Tibial nerve (tissue), 3 donors: Measurements from ENCODE around the gene GGACT.

ENCODE experiments used
- CTCF ChIP-seq, 5 experiments: fragments of 200-600 bp in 3 of 5; fragments of 450-650 bp in 2 of 5; sonication (generic) in 3 of 5; IDR thresholded peaks; one replicate each; pipeline ENCODE4 v1.5.1; 2016 to 2019; ENCODE audit warnings: antibody characterized with exemption in 5 of 5, mild to moderate bottlenecking in 3 of 5, moderate library complexity in 2 of 5
- POLR2A ChIP-seq, 2 donors: fragments of 450-650 bp; IDR thresholded peaks; one replicate each; pipeline ENCODE4 v1.6.1; 2017; ENCODE audit warnings: antibody characterized with exemption in 2 of 2, mild to moderate bottlenecking in 2 of 2, moderate library complexity in 2 of 2

GRCh38 chr13:100510208-100510957, 78.2 kb downstream of the GGACT start:
- no peak for TF ChIP-seq CTCF (IDR thresholded peaks at IDR 0.05)
- no peak for TF ChIP-seq POLR2A (IDR thresholded peaks at IDR 0.05)
